Measurements from ENCODE around the gene PPP3R1.

Gene PPP3R1

DNA sequence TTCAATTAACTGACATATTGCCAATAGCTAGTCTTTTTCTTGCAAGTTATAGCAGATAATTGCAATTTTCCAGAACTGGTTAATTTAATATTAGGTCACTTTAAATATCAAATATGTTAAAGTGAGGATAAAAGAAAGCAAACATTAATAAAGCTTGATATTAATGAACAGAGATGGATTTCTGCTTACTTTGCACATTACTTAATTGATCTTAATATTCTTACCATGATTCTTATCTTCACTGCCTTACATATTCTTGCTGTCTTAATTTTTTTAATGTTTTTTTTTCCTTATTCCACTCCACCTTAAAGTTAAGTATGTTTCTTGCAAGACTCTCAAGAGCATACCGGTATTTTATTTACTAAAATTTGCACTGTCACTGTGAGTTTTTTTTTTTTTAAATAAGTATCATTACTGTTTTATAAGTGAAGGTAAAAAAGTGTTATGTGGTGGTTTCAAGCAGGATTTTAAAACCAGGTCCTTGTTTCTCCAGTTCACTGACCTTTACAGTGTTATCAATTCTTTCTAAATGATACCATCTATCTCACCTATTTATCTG, 33.9 kb downstream of the PPP3R1 start:
- Histone ChIP-seq H3F3A (ENCODE audit: insufficient read depth) (peaks cover 15% of the 10 kb centered on the region), H3K9me3 (ENCODE audit: insufficient read depth, low read length) (no peaks in the 10 kb centered on the region), H2AFZ (ENCODE audit: low read depth, low read length, severe bottlenecking) (no peak overlapping the region), H3K4me2 (ENCODE audit: low read depth, low read length, poor library complexity, severe bottlenecking) (peak overlapping the region; percentile 22), H3K36me3 (ENCODE audit: low read length) (peaks cover 14% of the 10 kb centered on the region; the same call in 1 of the 2 replicates), H3K9me2 (replicated peaks; ENCODE audit: insufficient read depth, low read length) (no peaks in the 10 kb centered on the region), H4K20me1 (ENCODE audit: low read depth, low read length) (peaks cover 35% of the 10 kb centered on the region; the same call in 1 of the 2 replicates), H3K27me3 (ENCODE audit: low read length) (no peaks in the 10 kb centered on the region), H3K9ac (ENCODE audit: low read length) (no peak overlapping the region), H3K79me2 (ENCODE audit: insufficient read depth, low read length) (peaks cover 100% of the 10 kb centered on the region), H3K27ac (ENCODE audit: low read depth, low read length) (no peak overlapping the region; the same call in 1 of the 2 replicates), H3K4me3 (ENCODE audit: insufficient read depth, low read length, poor library complexity, severe bottlenecking) (no peak overlapping the region)
- TF ChIP-seq CTCF (IDR thresholded peaks at IDR 0.05; ENCODE audit: insufficient read depth, low read length, poor library complexity, severe bottlenecking) = no peak

- H3K36me3 ChIP-seq (ENCODE audit: low read length) = peaks cover 14% of the 10 kb centered on the region; the same call in 1 of the 2 replicates
- H4K20me1 ChIP-seq (ENCODE audit: low read depth, low read length) = peaks cover 35% of the 10 kb centered on the region; the same call in 1 of the 2 replicates
- H3K9me2 ChIP-seq (replicated peaks; ENCODE audit: insufficient read depth, low read length) = no peaks in the 10 kb centered on the region
- no peaks in the 10 kb centered on the region for H3K27me3 ChIP-seq (ENCODE audit: low read length)
- no peak for TF ChIP-seq CTCF (IDR thresholded peaks at IDR 0.05; ENCODE audit: insufficient read depth, low read length, poor library complexity, severe bottlenecking)
- no peak for TF ChIP-seq EZH2phosphoT487 (conservative IDR thresholded peaks at IDR 0.05; ENCODE audit: low read length)
- no peak overlapping the region for H3K4me3 ChIP-seq (ENCODE audit: insufficient read depth, low read length, poor library complexity, severe bottlenecking)
- H3F3A ChIP-seq (ENCODE audit: insufficient read depth) = peaks cover 15% of the 10 kb centered on the region
- H3K27ac ChIP-seq (ENCODE audit: low read depth, low read length) = no peak overlapping the region; the same call in 1 of the 2 replicates
- no peaks in the 10 kb centered on the region for H3K9me3 ChIP-seq (ENCODE audit: insufficient read depth, low read length)
- no peak overlapping the region for H3K9ac ChIP-seq (ENCODE audit: low read length)
- H3K4me2 ChIP-seq (ENCODE audit: low read depth, low read length, poor library complexity, severe bottlenecking) = peak overlapping the region; percentile 22
- H2AFZ ChIP-seq (ENCODE audit: low read depth, low read length, severe bottlenecking) = no peak overlapping the region
- H3K79me2 ChIP-seq (ENCODE audit: insufficient read depth, low read length) = peaks cover 100% of the 10 kb centered on the region
Observed at GRCh38 chr2:68217729-68218128, 34.6 kb downstream of the PPP3R1 start.

GRCh38 chr2:68216454-68217310, 35.6 kb downstream of the PPP3R1 start:
- Histone ChIP-seq H3K9me2 (replicated peaks; ENCODE audit: insufficient read depth, low read length) (no peaks in the 10 kb centered on the region), H3K36me3 (ENCODE audit: low read length) (peaks cover 8% of the 10 kb centered on the region; the same call in 1 of the 2 replicates), H3K79me2 (ENCODE audit: insufficient read depth, low read length) (peaks cover 100% of the 10 kb centered on the region), H2AFZ (ENCODE audit: low read depth, low read length, severe bottlenecking) (no peak overlapping the region), H3F3A (ENCODE audit: insufficient read depth) (peaks cover 15% of the 10 kb centered on the region), H3K27me3 (ENCODE audit: low read length) (no peaks in the 10 kb centered on the region), H3K9me3 (ENCODE audit: insufficient read depth, low read length) (no peaks in the 10 kb centered on the region), H3K4me2 (ENCODE audit: low read depth, low read length, poor library complexity, severe bottlenecking) (peak overlapping the region; percentile 22), H3K4me3 (ENCODE audit: insufficient read depth, low read length, poor library complexity, severe bottlenecking) (no peak overlapping the region), H4K20me1 (ENCODE audit: low read depth, low read length) (peaks cover 33% of the 10 kb centered on the region; the same call in 1 of the 2 replicates), H3K27ac (ENCODE audit: low read depth, low read length) (no peak overlapping the region), H3K9ac (ENCODE audit: low read length) (no peak overlapping the region)
- no peak for TF ChIP-seq EZH2phosphoT487 (conservative IDR thresholded peaks at IDR 0.05; ENCODE audit: low read length)
- TF ChIP-seq CTCF (IDR thresholded peaks at IDR 0.05; ENCODE audit: insufficient read depth, low read length, poor library complexity, severe bottlenecking) = no peak

All from SU-DHL-6 (cell line).